RWPE1 (cell line): ENCODE data around the gene PDILT.
"Not testable (repeated sequence)": the region's sequence is repeated elsewhere in the genome, so short reads cannot be mapped to it uniquely, and the experiment has no call there.

ENCODE experiments used
- CTCF ChIA-PET: fragments of 350-600 bp; sonication (Branson Sonifier 250); formaldehyde crosslinking; extraction: SDS; loops from one replicate; lab custom pipeline; 2021; lab: Yijun Ruan, JAX
- POLR2A ChIA-PET: fragments of 400-600 bp; formaldehyde crosslinking; extraction: SDS; loops from one replicate; lab custom pipeline; 2020; ENCODE audit warnings: antibody characterized with exemption; ENCODE audit not compliant: low non-redundant PET; lab: Yijun Ruan, JAX
- DNase-seq: peaks from one replicate; pipeline ENCODE4 v3.0.0; 2012; ENCODE audit warnings: low spot score
- H3K27ac ChIP-seq: fragments of 450-650 bp; 2 replicates; pipeline ENCODE4 v1.5.1; 2017
- CTCF ChIP-seq: fragments of 450-650 bp; conservative IDR thresholded peaks from 2 replicates; pipeline ENCODE4 v1.5.1; 2017; ENCODE audit warnings: low read depth, mild to moderate bottlenecking

The PDILT gene

GRCh38 chr16:20424129-20424866 lies 19.8 kb upstream of the PDILT start:
- CTCF ChIA-PET: interaction anchor here (0.5 kb wide), 1 partner anchor 245 kb away, joined by 3 read pairs; no protein-coding TSS in a partner anchor
- TF ChIP-seq CTCF: no peak
- no peak overlapping the region for H3K27ac ChIP-seq
- POLR2A ChIA-PET: no interaction called here
- DNase-seq: no peak

- CTCF ChIA-PET: interaction anchor here (0.5 kb wide), 1 partner anchor 245 kb away, joined by 3 read pairs; no protein-coding TSS in a partner anchor
- H3K27ac ChIP-seq, POLR2A ChIA-PET, DNase-seq: not testable (repeated sequence)
These were observed 19.2 kb upstream of the PDILT start for GRCh38 chr16:20423772-20424128.

GRCh38 chr16:20421748-20422147 lies 17.2 kb upstream of the PDILT start:
- CTCF ChIA-PET, H3K27ac ChIP-seq, DNase-seq, POLR2A ChIA-PET: not testable (repeated sequence)

- CTCF ChIA-PET, H3K27ac ChIP-seq, DNase-seq, POLR2A ChIA-PET: not testable (repeated sequence)
These were observed 14.6 kb upstream of the PDILT start for GRCh38 chr16:20419093-20419492.

DNA sequence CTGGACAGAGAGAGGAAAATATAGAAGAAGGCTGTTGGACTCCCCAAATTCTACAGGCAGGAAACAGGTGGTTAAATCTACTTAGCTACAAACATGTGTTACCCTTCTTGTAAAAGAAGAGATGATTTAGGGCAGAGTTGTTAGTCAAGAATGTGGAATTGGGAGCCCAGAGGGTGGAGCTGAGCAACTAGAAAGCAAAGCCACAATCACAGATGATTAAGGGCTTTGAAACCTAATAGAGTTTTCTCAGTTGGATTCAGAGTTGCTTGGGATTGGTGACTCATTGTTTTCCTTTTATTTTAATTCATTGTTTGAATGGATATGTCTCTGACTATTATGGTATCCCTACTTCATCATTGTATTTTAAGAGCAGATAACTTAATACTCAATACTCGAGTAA lies 11.0 kb upstream of the PDILT start:
- DNase-seq: no peak
- ChIA-PET CTCF (interaction anchor here (0.7 kb wide), 1 partner anchor 19 kb away, joined by 3 read pairs; no protein-coding TSS in a partner anchor), POLR2A (no interaction called here)
- no peak for TF ChIP-seq CTCF
- no peak overlapping the region for H3K27ac ChIP-seq

DNA sequence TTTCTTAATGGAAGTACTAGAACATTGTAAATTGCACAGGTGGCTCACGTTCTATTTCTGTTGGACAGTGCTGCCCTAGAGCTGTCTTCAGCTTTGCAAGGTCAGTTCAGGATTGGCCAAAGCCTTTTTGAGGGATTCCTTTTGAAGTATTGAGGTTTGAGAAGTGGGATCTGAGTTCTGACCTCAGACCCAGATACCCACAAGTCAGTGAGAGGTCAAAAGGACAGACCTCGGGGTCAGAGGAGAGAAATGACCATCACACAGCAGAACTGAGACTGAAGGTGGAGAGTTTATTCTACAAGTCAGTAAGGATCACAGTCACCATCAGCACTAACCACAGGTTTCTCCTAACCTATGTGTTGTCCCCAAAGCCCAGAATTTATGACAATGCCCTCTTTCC lies 6.5 kb upstream of the PDILT start:
- ChIA-PET CTCF (no interaction called here), POLR2A (no interaction called here)
- no peak for TF ChIP-seq CTCF
- no peak for DNase-seq
- no peak overlapping the region for H3K27ac ChIP-seq

DNA sequence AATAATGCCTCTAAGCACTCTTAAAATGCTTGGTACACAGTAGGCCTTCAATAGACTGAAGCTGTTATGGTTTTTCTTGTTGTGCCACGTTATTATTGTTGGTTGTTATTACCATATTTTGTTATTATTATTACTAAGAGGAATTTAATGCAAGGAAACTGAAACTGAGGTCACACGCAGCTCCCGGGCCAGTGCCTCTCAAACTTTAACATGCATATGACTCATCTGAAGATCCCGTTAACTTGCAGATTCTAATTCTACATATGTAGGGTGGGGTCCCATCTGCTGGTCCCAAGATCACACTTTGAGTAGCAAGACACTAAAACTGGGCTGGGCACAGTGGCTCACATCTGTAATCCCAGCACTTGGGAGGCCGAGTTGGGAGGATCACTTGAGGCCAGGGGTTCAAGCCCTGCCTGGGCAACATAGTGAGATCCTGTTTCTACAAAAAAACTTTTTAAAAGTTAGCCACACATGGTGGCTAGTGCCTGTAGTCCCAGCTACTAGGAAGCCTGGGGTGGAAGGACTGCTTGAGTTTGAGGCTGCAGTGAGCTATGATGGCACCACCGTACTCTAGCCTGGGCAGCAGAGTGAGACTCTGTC lies 5.7 kb upstream of the PDILT start:
- ChIA-PET CTCF (no interaction called here), POLR2A (no interaction called here)
- DNase-seq: no peak
- no peak overlapping the region for H3K27ac ChIP-seq
- TF ChIP-seq CTCF: no peak

DNA sequence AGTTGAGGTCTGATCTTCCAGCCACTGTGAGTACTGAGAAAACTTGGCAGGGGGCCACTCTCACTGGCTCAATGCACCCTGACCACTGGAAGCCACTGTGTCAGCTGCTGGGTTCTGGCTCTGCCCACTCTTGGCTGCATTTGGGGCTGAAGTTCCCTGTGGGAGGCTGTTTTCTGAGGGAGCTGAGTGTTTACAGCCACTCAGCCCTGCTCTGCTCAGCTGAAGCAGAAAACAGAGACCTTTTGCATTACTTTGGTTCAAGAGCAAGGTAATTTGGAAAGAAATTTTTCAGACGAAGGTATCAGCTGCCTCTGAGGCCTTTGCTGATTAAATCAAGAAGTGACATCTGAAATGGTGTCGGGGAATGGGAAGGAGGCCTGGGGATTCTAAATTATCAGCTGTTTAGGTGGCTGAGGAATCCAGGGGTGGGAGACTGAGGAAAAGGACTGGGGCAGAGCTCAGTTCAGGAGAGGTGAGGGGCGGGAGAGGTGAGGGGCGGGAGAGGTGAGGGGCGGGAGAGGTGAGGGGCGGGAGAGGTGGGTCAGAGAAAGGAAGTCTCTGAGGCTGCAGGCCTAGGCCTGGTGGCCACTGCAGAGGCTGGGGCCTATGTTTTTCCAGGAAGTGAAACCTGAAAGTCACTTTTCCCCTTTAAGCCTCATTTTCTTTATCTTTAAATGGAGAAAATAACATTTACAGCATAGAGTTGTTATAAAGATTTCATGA lies 5.0 kb upstream of the PDILT start, which contains the start of gene ACSM5:
Gene ACSM5, plus strand, starts transcription at position 137 of the 723 bp plus-strand sequence. CDS start 1,951 bp downstream, outside the sequence.
- no peak for DNase-seq
- ChIA-PET POLR2A (no interaction called here), CTCF (no interaction called here)
- TF ChIP-seq CTCF: no peak
- no peak within 1 kb of the TSS for H3K27ac ChIP-seq
